Stomach (tissue), 4 donors: ENCODE data around the gene IRAG1.

Source experiments
- CTCF ChIP-seq, 7 experiments: fragments of 450-650 bp in 4 of 7; fragments of 200-600 bp in 3 of 7; sonication (generic) in 3 of 7; IDR thresholded peaks; one replicate each; pipeline ENCODE4 v1.5.1; 2016 to 2019; ENCODE audit warnings: antibody characterized with exemption in 7 of 7, control low read depth in 2 of 7, mild to moderate bottlenecking in 1 of 7
- POLR2A ChIP-seq, 4 donors: fragments of 450-650 bp; IDR thresholded peaks; one replicate each; pipeline ENCODE4 v1.6.1; 2016; ENCODE audit warnings: antibody characterized with exemption in 4 of 4, control low read depth in 2 of 4, mild to moderate bottlenecking in 1 of 4, moderate library complexity in 1 of 4

GRCh38 chr11:10735481-10736475, 42.2 kb upstream of the IRAG1 start:
- TF ChIP-seq POLR2A (IDR thresholded peaks at IDR 0.05) (no peak), CTCF (IDR thresholded peaks at IDR 0.05) (peak in 5 of 7 experiments; percentile 96 to 97 (median 97))
